Spleen (tissue), 11 donors: ENCODE measurements around the gene TEX2. TPM values are rescaled to one million over a fixed set of nuclear protein-coding genes. Genes with fewer than 3 reads are reported as not detected.

ENCODE experiments used
- DNase-seq: peaks from one replicate; pipeline ENCODE4 v3.0.0-alpha.2; 2020
- H3K27ac ChIP-seq, 8 donors: fragments of 200-600 bp; sonication (generic) in 7 of 8; 1 replicate in 4 of 8; 2 replicates in 4 of 8; pipeline versions ENCODE4 v1.5.0 to v1.8.0; 2016 to 2021; ENCODE audit warnings: inconsistent platforms in 4 of 8, mild to moderate bottlenecking in 4 of 8, moderate library complexity in 1 of 8
- H3K27me3 ChIP-seq, 7 donors: fragments of 200-600 bp; sonication (generic) in 6 of 7; replicated peaks in 1 of 7; 1 replicate in 4 of 7; 2 replicates in 3 of 7; pipeline versions ENCODE4 v1.5.0 to v1.8.0; 2016 to 2021; ENCODE audit warnings: inconsistent platforms in 3 of 7, mild to moderate bottlenecking in 1 of 7
- H3K36me3 ChIP-seq, 6 donors: fragments of 200-600 bp; sonication (generic) in 5 of 6; 1 replicate in 4 of 6; 2 replicates in 2 of 6; pipeline versions ENCODE4 v1.5.0 to v1.8.0; 2016 to 2021; ENCODE audit warnings: inconsistent platforms in 2 of 6
- H3K4me1 ChIP-seq, 6 donors: fragments of 200-600 bp; sonication (generic) in 5 of 6; 1 replicate in 3 of 6; 2 replicates in 3 of 6; pipeline versions ENCODE4 v1.5.0 to v1.8.0; 2016 to 2021; ENCODE audit warnings: inconsistent platforms in 3 of 6
- H3K4me3 ChIP-seq, 8 donors: fragments of 200-600 bp; sonication (generic) in 7 of 8; 1 replicate in 4 of 8; 2 replicates in 4 of 8; pipeline versions ENCODE4 v1.5.0 to v1.8.0; 2016 to 2021; ENCODE audit warnings: inconsistent platforms in 4 of 8, mild to moderate bottlenecking in 4 of 8, moderate library complexity in 2 of 8
- H3K9me3 ChIP-seq, 8 donors: fragments of 200-600 bp; sonication (generic) in 7 of 8; 1 replicate in 4 of 8; 2 replicates in 4 of 8; pipeline versions ENCODE4 v1.5.0 to v1.8.0; 2016 to 2021; ENCODE audit warnings: inconsistent platforms in 4 of 8
- CTCF ChIP-seq, 11 experiments: fragments of 200-600 bp in 7 of 11; fragments of 450-650 bp in 4 of 11; sonication (generic) in 4 of 11; IDR thresholded peaks in 8 of 11; conservative IDR thresholded peaks in 3 of 11; 1 replicate in 7 of 11; 2 replicates in 4 of 11; pipeline versions ENCODE4 v1.4.0 to v1.8.0; 2016 to 2021; ENCODE audit warnings: antibody characterized with exemption in 11 of 11, inconsistent platforms in 4 of 11, mild to moderate bottlenecking in 1 of 11
- POLR2A ChIP-seq, 3 donors: fragments of 450-650 bp; IDR thresholded peaks; one replicate each; pipeline ENCODE4 v1.5.1; 2017; ENCODE audit warnings: antibody characterized with exemption in 3 of 3, mild to moderate bottlenecking in 1 of 3
- POLR2AphosphoS5 ChIP-seq, 3 donors: sonication (generic); formaldehyde crosslinking; IDR thresholded peaks; one replicate each; pipeline ENCODE4 v1.5.1; 2017; ENCODE audit warnings: antibody characterized with exemption in 3 of 3
- WGBS, 5 donors: extraction: QIAGEN DNeasy Blood & Tissue Kit in 3 of 5; methylation state at CpG; one replicate each; pipeline versions ENCODE4 v1.1.5 to v1.1.7; 2013 to 2018; 5-methylcytosine and 5-hydroxymethylcytosine counted together
- intact Hi-C: fragments of 100-400 bp; cut with DNase I; formaldehyde crosslinking; loops from one replicate; pipeline ENCODE4 v1.15.0; 2023; ENCODE audit warnings: low total_unique reads
- polyA plus RNA-seq, 3 donors: library from polyadenylated mRNA; stranded (reverse); fragments of 200-250 nt; gene quantifications; one replicate each; pipeline ENCODE4 v1.2.1, GENCODE V29; 2013
- total RNA-seq, 7 donors: library from RNA; depleted of rRNA in 3 of 7; stranded (reverse); fragments of >200 nt in 3 of 7; fragmentation: NEBNext Ultra II Directional in 4 of 7; extraction: Animal tissue kit (Norgen Biotek cat#: 25700) in 4 of 7; gene quantifications; one replicate each; pipeline versions ENCODE4 v1.1.0 to v1.2.1, GENCODE V29; 2016 to 2021
- donor health status: healthy with polysubstance abuse.
- donor health status: DM: no; HTN: no; CAD: no; lungs with moderate emphysema.
- donor health status: DM: no; HTN: no; CAD: no.
- donor health status: Bipolar disorder and iron deficiency.
- donor health status: healthy.
- donor health status: DM: no; HTN: no; CAD: no.
- donor health status: DM: yes; HTN: yes; CAD: no.

TEX2 gene
- total and polyA plus RNA-seq, 10 donors: 3.0 to 44.5 (median 26.7) TPM

GRCh38 chr17:64174686-64175456 lies 88.2 kb downstream of the TEX2 start:
- no peaks in the 10 kb centered on the region for H3K9me3 ChIP-seq
- no peak overlapping the region for H3K4me3 ChIP-seq
- H3K27me3 ChIP-seq: no peaks in the 10 kb centered on the region
- TF ChIP-seq POLR2AphosphoS5 (IDR thresholded peaks at IDR 0.05) (peak in 1 of 3 donors; percentile 54), POLR2A (IDR thresholded peaks at IDR 0.05) (no peak), CTCF (IDR thresholded peaks at IDR 0.05 in 8 of 11, conservative IDR thresholded peaks at IDR 0.05 in 3 of 11) (no peak)
- intact Hi-C loops: no loop called here
- H3K27ac ChIP-seq: peak overlapping the region; percentile 16 to 80 (median 62)
- 48 to 77% (median 63%) methylated on average over 7 of the region's 7 CpGs for WGBS, 5 donors
- peaks cover 0 to 46% (median 11%) of the 10 kb centered on the region in 6 donors for H3K4me1 ChIP-seq
- H3K36me3 ChIP-seq: peaks cover 0 to 75% (median 7%) of the 10 kb centered on the region in 6 donors
- DNase-seq: no peak

GRCh38 chr17:64173646-64174045 lies 89.4 kb downstream of the TEX2 start:
- Histone ChIP-seq H3K27ac (peak overlapping the region in 5 of 8 donors; percentile 39 to 80 (median 70)), H3K4me1 (peaks cover 0 to 42% (median 11%) of the 10 kb centered on the region in 6 donors), H3K9me3 (no peaks in the 10 kb centered on the region), H3K27me3 (no peaks in the 10 kb centered on the region), H3K36me3 (peaks cover 0 to 79% (median 10%) of the 10 kb centered on the region in 6 donors), H3K4me3 (no peak overlapping the region)
- intact Hi-C loops: no loop called here
- DNase-seq: no peak
- 67 to 92% (median 76%) methylated on average over 3 of the region's 3 CpGs for WGBS, 5 donors
- TF ChIP-seq POLR2AphosphoS5 (IDR thresholded peaks at IDR 0.05) (no peak), POLR2A (IDR thresholded peaks at IDR 0.05) (no peak), CTCF (IDR thresholded peaks at IDR 0.05 in 8 of 11, conservative IDR thresholded peaks at IDR 0.05 in 3 of 11) (no peak)

- intact Hi-C loops: no loop called here
- no peak overlapping the region for H3K4me3 ChIP-seq
- peak overlapping the region in 5 of 8 donors; percentile 7 to 80 (median 47) for H3K27ac ChIP-seq
- H3K9me3 ChIP-seq: no peaks in the 10 kb centered on the region
- DNase-seq: no peak
- H3K36me3 ChIP-seq: peaks cover 0 to 83% (median 10%) of the 10 kb centered on the region in 6 donors
- TF ChIP-seq POLR2A (IDR thresholded peaks at IDR 0.05): no peak
- peak in 1 of 3 donors; percentile 38 for TF ChIP-seq POLR2AphosphoS5 (IDR thresholded peaks at IDR 0.05)
- TF ChIP-seq CTCF (IDR thresholded peaks at IDR 0.05 in 8 of 11, conservative IDR thresholded peaks at IDR 0.05 in 3 of 11): peak in 1 of 11 experiments; percentile 35
- H3K4me1 ChIP-seq: peaks cover 0 to 41% (median 11%) of the 10 kb centered on the region in 6 donors
- no peaks in the 10 kb centered on the region for H3K27me3 ChIP-seq
- WGBS, 5 donors: 33 to 44% (median 35%) methylated on average over 3 of the region's 3 CpGs
Observed at GRCh38 chr17:64172510-64172909, 90.5 kb downstream of the TEX2 start.

GRCh38 chr17:64171041-64171440 lies 92.0 kb downstream of the TEX2 start:
- Histone ChIP-seq H3K27ac (peak overlapping the region in 4 of 8 donors; percentile 44 to 80 (median 64)), H3K36me3 (peaks cover 0 to 82% (median 11%) of the 10 kb centered on the region in 6 donors), H3K4me1 (peaks cover 0 to 35% (median 10%) of the 10 kb centered on the region in 6 donors), H3K4me3 (no peak overlapping the region), H3K27me3 (no peaks in the 10 kb centered on the region), H3K9me3 (no peaks in the 10 kb centered on the region)
- 78 to 88% (median 81%) methylated on average over 8 of the region's 8 CpGs for WGBS, 5 donors
- TF ChIP-seq POLR2A (IDR thresholded peaks at IDR 0.05) (no peak), POLR2AphosphoS5 (IDR thresholded peaks at IDR 0.05) (peak in 1 of 3 donors; percentile 70)
- intact Hi-C loops: no loop called here
- no peak for DNase-seq
